ENCODE data around the gene SLC13A3. TPM values are rescaled to one million over a fixed set of nuclear protein-coding genes. Genes with fewer than 3 reads are reported as not detected.

SLC13A3 gene
- total and polyA plus RNA-seq, 2 of the 4 experiments (the other 2 are of a cell fraction), result 2.5 to 4.2 TPM

GRCh38 chr20:46572153-46572552, 79.1 kb downstream of the SLC13A3 start:
- POLR2A ChIA-PET (ENCODE audit: unreplicated experiment), result no interaction called here
- Histone ChIP-seq H2BK15ac (ENCODE audit: low read depth, low read length) (no peak overlapping the region), H2AK9ac (replicated peaks; ENCODE audit: low read depth, low read length, poor library complexity) (peak overlapping the region; percentile 57), H3K23ac (ENCODE audit: low read depth, low read length) (no peak overlapping the region), H3K27me3 (ENCODE audit: control insufficient read depth, insufficient read depth, low read length) (0 out of 2 replicates have a peak, but pooled peaks cover 2% of the 10 kb centered on the region), H3K4me2 (ENCODE audit: low read depth, low read length) (no peak overlapping the region), H3K18ac (ENCODE audit: low read depth, low read length) (no peak overlapping the region), H4K8ac (ENCODE audit: low read depth in 2 of 2, low read length in 2 of 2) (no peak overlapping the region), H3K4me3 (ENCODE audit: insufficient read depth, low read depth, low read length) (no peak overlapping the region), H4K91ac (ENCODE audit: insufficient read depth, low read depth, low read length) (no peak overlapping the region), H2BK120ac (ENCODE audit: low read depth, low read length) (no peak overlapping the region), H3K9me3 (ENCODE audit: control insufficient read depth, insufficient read depth, low read length) (no peaks in the 10 kb centered on the region), H2BK5ac (ENCODE audit: low read depth, low read length, poor library complexity, severe bottlenecking) (no peak overlapping the region), H2BK20ac (ENCODE audit: low read depth, low read length) (no peak overlapping the region), H4K20me1 (ENCODE audit: insufficient read depth, low read length) (no peaks in the 10 kb centered on the region), H3K56ac (ENCODE audit: extremely low read depth, insufficient read depth, low read length) (no peak overlapping the region), H2AK5ac (ENCODE audit: low read depth, low read length) (no peak overlapping the region), H3K79me1 (ENCODE audit: low read depth in 1 of 2, low read length in 2 of 2) (no peaks in the 10 kb centered on the region), H3K36me3 (ENCODE audit: control insufficient read depth, insufficient read depth, low read length) (no peaks in the 10 kb centered on the region), H4K5ac (ENCODE audit: low read depth, low read length) (no peak overlapping the region), H3K9me1 (ENCODE audit: insufficient read depth, low read length) (no peaks in the 10 kb centered on the region), H3K4ac (ENCODE audit: low read depth, low read length) (no peak overlapping the region), H3K9ac (ENCODE audit: low read depth, low read length) (no peak overlapping the region), H3K14ac (replicated peaks; ENCODE audit: low read depth, low read length) (no peak overlapping the region), H2AFZ (replicated peaks; ENCODE audit: low read length, poor library complexity) (peak overlapping the region; percentile 27), H3K27ac (ENCODE audit: insufficient read depth, low read length) (no peak overlapping the region), H3K4me1 (ENCODE audit: control insufficient read depth, insufficient read depth, low read length) (peaks cover 4% of the 10 kb centered on the region; the same call in 1 of the 2 replicates)
- no TSS peak for BruUV-seq (replicated peaks)
- CTCF ChIA-PET, result no interaction called here
- WGBS, 2 experiments (ENCODE audit: extremely low coverage in 2 of 2, insufficient read length in 1 of 2), result 19% methylated on average over 2 of the region's 8 CpGs; no CpG with 5 or more reads in 1 of the 2 experiments
- TF ChIP-seq CEBPB (IDR thresholded peaks at IDR 0.05; ENCODE audit: low read depth, low read length), result no peak
- TF ChIP-seq, protein P1, sequence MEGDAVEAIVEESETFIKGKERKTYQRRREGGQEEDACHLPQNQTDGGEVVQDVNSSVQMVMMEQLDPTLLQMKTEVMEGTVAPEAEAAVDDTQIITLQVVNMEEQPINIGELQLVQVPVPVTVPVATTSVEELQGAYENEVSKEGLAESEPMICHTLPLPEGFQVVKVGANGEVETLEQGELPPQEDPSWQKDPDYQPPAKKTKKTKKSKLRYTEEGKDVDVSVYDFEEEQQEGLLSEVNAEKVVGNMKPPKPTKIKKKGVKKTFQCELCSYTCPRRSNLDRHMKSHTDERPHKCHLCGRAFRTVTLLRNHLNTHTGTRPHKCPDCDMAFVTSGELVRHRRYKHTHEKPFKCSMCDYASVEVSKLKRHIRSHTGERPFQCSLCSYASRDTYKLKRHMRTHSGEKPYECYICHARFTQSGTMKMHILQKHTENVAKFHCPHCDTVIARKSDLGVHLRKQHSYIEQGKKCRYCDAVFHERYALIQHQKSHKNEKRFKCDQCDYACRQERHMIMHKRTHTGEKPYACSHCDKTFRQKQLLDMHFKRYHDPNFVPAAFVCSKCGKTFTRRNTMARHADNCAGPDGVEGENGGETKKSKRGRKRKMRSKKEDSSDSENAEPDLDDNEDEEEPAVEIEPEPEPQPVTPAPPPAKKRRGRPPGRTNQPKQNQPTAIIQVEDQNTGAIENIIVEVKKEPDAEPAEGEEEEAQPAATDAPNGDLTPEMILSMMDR (conservative IDR thresholded peaks at IDR 0.05; ENCODE audit: low read depth, low read length), result no peak
- no peak for TF ChIP-seq ELK1 (IDR thresholded peaks at IDR 0.05; ENCODE audit: borderline replicate concordance, low read depth, low read length)
- TF ChIP-seq RAD21 (IDR thresholded peaks at IDR 0.05; ENCODE audit: low read length), result no peak
- no peak for TF ChIP-seq USF2 (IDR thresholded peaks at IDR 0.05; ENCODE audit: low read depth, low read length)
- no peak for TF ChIP-seq SMC3 (IDR thresholded peaks at IDR 0.05; ENCODE audit: low read depth, low read length)
- no peak for TF ChIP-seq RCOR1 (IDR thresholded peaks at IDR 0.05; ENCODE audit: insufficient replicate concordance, low read length)
- peak; percentile 18; the same call in 1 of the 2 replicates for ATAC-seq (ENCODE audit: low read depth)
- intact Hi-C loops (cut with micrococcal nuclease), result no loop called here
- no peak for DNase-seq
- dilution Hi-C loops (cut with HindIII; ENCODE audit: low sequenced_read_pairs, unreplicated experiment), result no loop called here
- in situ Hi-C loops (cut with MboI; ENCODE audit: low sequenced_read_pairs), result no loop called here
